GM18870 (cell line): Measurements from ENCODE around the gene CTNNA1.
"Not testable (repeated sequence)": the region's sequence is repeated elsewhere in the genome, so short reads cannot be mapped to it uniquely, and the experiment has no call there.

ENCODE experiments used
- ATAC-seq: cut with Tn5 transposase; IDR thresholded peaks from one replicate; pipeline ENCODE4 v1.9.1; 2021; ENCODE audit warnings: moderate library complexity; ENCODE audit not compliant: unreplicated experiment

Gene CTNNA1, protein sequence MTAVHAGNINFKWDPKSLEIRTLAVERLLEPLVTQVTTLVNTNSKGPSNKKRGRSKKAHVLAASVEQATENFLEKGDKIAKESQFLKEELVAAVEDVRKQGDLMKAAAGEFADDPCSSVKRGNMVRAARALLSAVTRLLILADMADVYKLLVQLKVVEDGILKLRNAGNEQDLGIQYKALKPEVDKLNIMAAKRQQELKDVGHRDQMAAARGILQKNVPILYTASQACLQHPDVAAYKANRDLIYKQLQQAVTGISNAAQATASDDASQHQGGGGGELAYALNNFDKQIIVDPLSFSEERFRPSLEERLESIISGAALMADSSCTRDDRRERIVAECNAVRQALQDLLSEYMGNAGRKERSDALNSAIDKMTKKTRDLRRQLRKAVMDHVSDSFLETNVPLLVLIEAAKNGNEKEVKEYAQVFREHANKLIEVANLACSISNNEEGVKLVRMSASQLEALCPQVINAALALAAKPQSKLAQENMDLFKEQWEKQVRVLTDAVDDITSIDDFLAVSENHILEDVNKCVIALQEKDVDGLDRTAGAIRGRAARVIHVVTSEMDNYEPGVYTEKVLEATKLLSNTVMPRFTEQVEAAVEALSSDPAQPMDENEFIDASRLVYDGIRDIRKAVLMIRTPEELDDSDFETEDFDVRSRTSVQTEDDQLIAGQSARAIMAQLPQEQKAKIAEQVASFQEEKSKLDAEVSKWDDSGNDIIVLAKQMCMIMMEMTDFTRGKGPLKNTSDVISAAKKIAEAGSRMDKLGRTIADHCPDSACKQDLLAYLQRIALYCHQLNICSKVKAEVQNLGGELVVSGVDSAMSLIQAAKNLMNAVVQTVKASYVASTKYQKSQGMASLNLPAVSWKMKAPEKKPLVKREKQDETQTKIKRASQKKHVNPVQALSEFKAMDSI

GRCh38 chr5:138752951-138753793 is at the start of gene CTNNA1:
CTNNA1 (plus strand) TSS chr5:138753425; CDS start chr5:138781925, 28,500 bp downstream.
- no peak for ATAC-seq

DNA sequence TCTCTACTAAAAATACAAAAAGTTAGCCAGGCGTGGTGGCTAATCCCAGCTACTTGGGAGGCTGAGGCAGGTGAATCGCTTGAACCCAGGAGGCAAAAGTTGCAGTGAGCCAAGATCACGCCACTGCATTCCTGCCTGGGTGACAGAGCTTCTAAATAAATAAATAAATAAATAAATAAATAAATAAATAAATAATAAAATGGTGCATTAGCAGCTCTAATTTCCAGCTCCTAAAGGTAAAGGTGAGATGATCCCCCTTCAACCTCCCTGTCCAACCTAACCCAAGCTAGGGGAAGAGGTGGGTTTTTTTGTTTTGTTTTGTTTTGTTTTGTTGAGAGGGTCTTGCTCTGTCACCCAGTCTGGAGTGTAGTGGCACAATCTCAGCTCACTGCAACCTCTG is 49.4 kb upstream of the CTNNA1 start:
- not testable (repeated sequence) for ATAC-seq

GRCh38 chr5:138705007-138705406 is 48.2 kb upstream of the CTNNA1 start:
- no peak for ATAC-seq

- ATAC-seq: no peak
Measured at GRCh38 chr5:138705567-138705966, 47.7 kb upstream of the CTNNA1 start.

- ATAC-seq: no peak
Measured at GRCh38 chr5:138706655-138707480, 46.4 kb upstream of the CTNNA1 start.

GRCh38 chr5:138708791-138709190 is 44.4 kb upstream of the CTNNA1 start:
- no peak for ATAC-seq

- no peak for ATAC-seq
Measured at GRCh38 chr5:138709202-138709601, 44.0 kb upstream of the CTNNA1 start.

GRCh38 chr5:138711087-138711486 is 42.1 kb upstream of the CTNNA1 start:
- ATAC-seq: no peak

DNA sequence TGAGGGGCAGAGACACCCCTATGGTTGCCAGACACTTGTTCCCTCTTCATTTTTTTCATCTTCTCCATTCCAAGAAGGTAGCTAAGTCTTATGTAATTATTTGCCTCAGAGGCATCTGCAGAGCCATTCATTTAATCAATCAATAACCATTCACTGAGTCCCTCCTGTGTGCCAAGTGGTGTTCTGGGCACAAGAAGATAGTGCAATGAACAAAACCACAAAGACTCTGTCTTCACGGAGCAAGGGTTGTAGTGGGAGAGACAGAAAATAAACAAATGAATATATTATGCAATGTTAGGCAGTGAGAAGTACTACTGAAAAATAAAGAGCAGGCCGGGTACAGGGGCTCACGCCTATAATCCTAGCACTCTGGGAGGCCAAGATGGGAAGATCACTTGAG is 41.4 kb upstream of the CTNNA1 start:
- ATAC-seq: no peak

DNA sequence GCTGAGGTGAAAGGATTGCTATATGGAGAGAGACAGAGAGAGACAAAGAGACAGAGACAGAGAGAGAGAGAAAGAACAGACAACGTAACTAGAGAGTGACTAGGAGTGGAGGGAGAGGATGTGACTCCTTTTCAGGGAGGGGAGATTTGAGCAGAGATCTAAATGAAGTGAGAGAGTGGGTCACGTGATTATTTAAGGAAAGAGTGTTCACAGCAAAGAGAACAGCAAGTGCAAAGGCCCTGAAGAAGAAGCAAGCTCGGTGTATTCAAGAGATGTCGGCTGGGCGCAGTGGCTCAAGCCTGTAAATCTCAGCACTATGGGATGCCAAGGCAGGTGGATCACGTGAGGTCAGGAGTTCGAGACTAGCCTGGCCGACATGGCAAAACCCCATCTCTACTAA is 40.9 kb upstream of the CTNNA1 start:
- ATAC-seq: no peak

DNA sequence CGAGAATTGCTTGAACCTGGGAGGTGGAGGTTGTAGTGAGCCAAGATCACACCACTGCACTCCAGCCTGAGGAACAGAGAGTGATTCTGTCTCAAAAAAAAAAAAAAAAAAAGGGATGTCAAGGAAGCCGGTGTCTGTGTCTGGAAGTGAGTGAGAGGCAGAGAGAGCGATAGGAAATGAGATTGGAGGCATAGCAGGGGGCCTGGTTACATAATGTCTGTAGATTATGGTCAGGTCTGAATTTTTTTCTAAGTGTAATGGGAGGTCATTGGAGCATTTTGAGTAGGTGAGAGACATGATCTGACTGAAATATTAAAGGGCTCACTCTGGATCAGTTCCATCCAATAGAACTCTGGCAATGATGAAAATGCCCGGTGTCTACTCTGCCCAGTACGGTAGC is 40.4 kb upstream of the CTNNA1 start:
- no peak for ATAC-seq

GRCh38 chr5:138713247-138713646 is 40.0 kb upstream of the CTNNA1 start:
- ATAC-seq: no peak

- ATAC-seq: no peak
Measured at GRCh38 chr5:138714694-138715093, 38.5 kb upstream of the CTNNA1 start.

GRCh38 chr5:138715931-138716432 is 37.2 kb upstream of the CTNNA1 start:
- not testable (repeated sequence) for ATAC-seq

GRCh38 chr5:138716456-138716924 is 36.7 kb upstream of the CTNNA1 start:
- ATAC-seq: no peak

DNA sequence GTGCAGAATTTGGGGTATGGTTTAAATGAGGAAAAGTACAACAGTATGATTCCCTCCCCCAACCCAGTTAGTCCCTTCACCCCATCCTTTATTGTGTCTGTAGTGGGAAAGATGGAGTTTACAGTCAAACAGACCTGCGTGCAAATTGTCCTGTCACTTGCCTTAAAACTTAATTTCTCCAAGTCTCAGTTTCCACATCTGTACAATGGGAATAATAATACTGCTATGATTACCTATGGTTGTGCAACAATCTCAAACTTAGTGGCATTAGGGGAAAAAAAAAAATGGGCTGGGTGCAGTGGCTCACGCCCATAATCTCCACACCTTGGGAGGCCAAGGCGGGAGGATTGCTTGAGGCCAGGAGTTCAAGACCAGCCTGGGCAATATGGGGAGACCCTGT is 35.8 kb upstream of the CTNNA1 start:
- no peak for ATAC-seq

DNA sequence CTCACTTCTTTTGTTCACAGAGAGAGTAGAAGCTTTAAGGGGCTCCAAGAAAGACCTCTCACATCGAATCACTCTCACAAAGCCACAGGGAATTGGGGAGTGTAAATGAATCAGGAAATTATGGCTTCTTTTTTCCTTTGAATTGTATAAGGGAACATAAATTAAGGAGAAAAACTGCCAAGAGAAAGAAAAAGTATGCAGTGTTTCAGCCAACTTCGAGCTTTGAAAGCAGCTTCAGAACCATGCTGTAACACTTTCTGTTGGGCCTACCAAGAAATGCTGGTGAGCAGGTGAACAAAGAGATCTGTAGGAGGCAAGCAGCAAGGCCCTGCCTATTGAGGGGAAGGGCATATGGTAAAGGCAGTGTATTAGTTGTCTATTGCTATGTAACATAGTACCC is 33.4 kb upstream of the CTNNA1 start:
- no peak for ATAC-seq

GRCh38 chr5:138720840-138721239 is 32.4 kb upstream of the CTNNA1 start:
- ATAC-seq: no peak

GRCh38 chr5:138721979-138722378 is 31.2 kb upstream of the CTNNA1 start:
- no peak for ATAC-seq
